Omental fat pad (tissue), 4 donors: ENCODE results near the gene MRPS10. TPM values are rescaled to one million over a fixed set of nuclear protein-coding genes. Genes with fewer than 3 reads are reported as not detected.
"Not testable (repeated sequence)": the region's sequence is repeated elsewhere in the genome, so short reads cannot be mapped to it uniquely, and the experiment has no call there.

ENCODE experiments used
- ATAC-seq: fragments of 150-250 bp; one replicate; pipeline ENCODE4 v1.9.1; 2016; ENCODE audit warnings: mild to moderate bottlenecking, moderate library complexity; ENCODE audit not compliant: low FRiP score
- DNase-seq: peaks from one replicate; pipeline ENCODE4 v3.0.0-alpha.2; 2019; ENCODE audit warnings: low spot score
- CTCF ChIP-seq, 3 donors: fragments of 450-650 bp; IDR thresholded peaks; one replicate each; pipeline ENCODE4 v1.5.1; 2016 to 2017; ENCODE audit warnings: antibody characterized with exemption in 3 of 3, mild to moderate bottlenecking in 3 of 3, moderate library complexity in 2 of 3
- total RNA-seq, 4 donors: library from RNA; depleted of rRNA; stranded (reverse); fragments of >200 nt; gene quantifications; one replicate each; pipeline ENCODE4 v1.1.0, GENCODE V29; 2016

Gene MRPS10
- total RNA-seq, 4 donors from 2014 or later = 21.4 to 38.0 (median 27.2) TPM

GRCh38 chr6:42179261-42179944 is 38.3 kb downstream of the MRPS10 start:
- TF ChIP-seq CTCF (IDR thresholded peaks at IDR 0.05) = no peak
- DNase-seq (no peak), ATAC-seq (no peak)

- no peak for TF ChIP-seq CTCF (IDR thresholded peaks at IDR 0.05)
- no peak for DNase-seq
- ATAC-seq = no peak
These were observed 39.9 kb downstream of the MRPS10 start for GRCh38 chr6:42177514-42178364.

GRCh38 chr6:42176981-42177380 is 40.7 kb downstream of the MRPS10 start:
- ATAC-seq (no peak), DNase-seq (no peak)
- no peak for TF ChIP-seq CTCF (IDR thresholded peaks at IDR 0.05)

GRCh38 chr6:42175860-42176259 is 41.8 kb downstream of the MRPS10 start:
- ATAC-seq (no peak), DNase-seq (no peak)
- TF ChIP-seq CTCF (IDR thresholded peaks at IDR 0.05) = no peak

- ATAC-seq = no peak
- TF ChIP-seq CTCF (IDR thresholded peaks at IDR 0.05) = no peak
- no peak for DNase-seq
These were observed 44.6 kb downstream of the MRPS10 start, which contains the start of gene GUCA1A for GRCh38 chr6:42173101-42173500. Gene GUCA1A (plus strand): TSS chr6:42173364. CDS start chr6:42173614, 250 bp downstream.

- no peak for ATAC-seq
- TF ChIP-seq CTCF (IDR thresholded peaks at IDR 0.05) = no peak
- no peak for DNase-seq
These were observed 45.7 kb downstream of the MRPS10 start for GRCh38 chr6:42171813-42172581.

GRCh38 chr6:42169780-42170179 is 47.9 kb downstream of the MRPS10 start:
- ATAC-seq, DNase-seq: not testable (repeated sequence)
